Left ventricle myocardium inferior (tissue), 1 donor: ENCODE measurements around the gene SLC35A2. TPM values are rescaled to one million over a fixed set of nuclear protein-coding genes. Genes with fewer than 3 reads are reported as not detected.

Experiments used
- DNase-seq: peaks from one replicate; pipeline ENCODE4 v3.0.0-alpha.2; 2020
- H3K27ac ChIP-seq: fragments of 200-600 bp; replicated peaks from 2 replicates; pipeline ENCODE4 v1.8.0; 2021
- H3K27me3 ChIP-seq: fragments of 200-600 bp; 2 replicates; pipeline ENCODE4 v1.8.0; 2021; ENCODE audit warnings: low read depth
- H3K36me3 ChIP-seq: fragments of 200-600 bp; 2 replicates; pipeline ENCODE4 v1.8.0; 2021
- H3K4me1 ChIP-seq: fragments of 200-600 bp; 2 replicates; pipeline ENCODE4 v1.8.0; 2021
- H3K4me3 ChIP-seq: fragments of 200-600 bp; 2 replicates; pipeline ENCODE4 v1.8.0; 2021; ENCODE audit warnings: mild to moderate bottlenecking, moderate library complexity
- H3K9me3 ChIP-seq: fragments of 200-600 bp; replicated peaks from 2 replicates; pipeline ENCODE4 v1.8.0; 2021
- CTCF ChIP-seq: fragments of 200-600 bp; IDR thresholded peaks from 2 replicates; pipeline ENCODE4 v1.8.0; 2021; ENCODE audit warnings: antibody characterized with exemption, mild to moderate bottlenecking, borderline replicate concordance
- intact Hi-C: fragments of 100-400 bp; cut with micrococcal nuclease; formaldehyde crosslinking; loops from one replicate; pipeline ENCODE4 v1.11.0; 2022
- total RNA-seq: library from RNA; stranded (reverse); fragmentation: NEBNext Ultra II Directional; extraction: Animal tissue kit (Norgen Biotek cat#: 25700); gene quantifications from one replicate; pipeline ENCODE4 v1.2.1, GENCODE V29; 2021
- donor health status: DM: no; HTN: yes; CAD: no; lungs with severe emphysema.

SLC35A2 gene
- total RNA-seq, 1 donor from 2014 or later = 10.4 TPM

GRCh38 chrX:48909703-48910294 is 1.6 kb downstream of the SLC35A2 start:
- no peak for DNase-seq
- Histone ChIP-seq H3K9me3 (no peaks in the 10 kb centered on the region), H3K36me3 (peaks cover 10% of the 10 kb centered on the region), H3K4me3 (no peak overlapping the region), H3K27me3 (no peaks in the 10 kb centered on the region), H3K4me1 (peaks cover 20% of the 10 kb centered on the region), H3K27ac (no peak overlapping the region)
- intact Hi-C loops = no loop called here
- TF ChIP-seq CTCF = no peak

GRCh38 chrX:48908600-48908999 is 2.8 kb downstream of the SLC35A2 start:
- Histone ChIP-seq H3K4me1 (peaks cover 20% of the 10 kb centered on the region), H3K4me3 (no peak overlapping the region), H3K27ac (no peak overlapping the region), H3K36me3 (peaks cover 10% of the 10 kb centered on the region), H3K9me3 (no peaks in the 10 kb centered on the region), H3K27me3 (no peaks in the 10 kb centered on the region)
- TF ChIP-seq CTCF = no peak
- intact Hi-C loops = no loop called here
- no peak for DNase-seq

- H3K36me3 ChIP-seq = peaks cover 30% of the 10 kb centered on the region
- no peak overlapping the region for H3K4me3 ChIP-seq
- no peak for DNase-seq
- no peak for TF ChIP-seq CTCF
- intact Hi-C loops = no loop called here
- H3K4me1 ChIP-seq = peaks cover under 1% of the 10 kb centered on the region
- no peaks in the 10 kb centered on the region for H3K27me3 ChIP-seq
- no peaks in the 10 kb centered on the region for H3K9me3 ChIP-seq
- no peak overlapping the region for H3K27ac ChIP-seq
Measured at GRCh38 chrX:48905090-48905790, 6.2 kb downstream of the SLC35A2 start.

GRCh38 chrX:48904626-48905025 is 6.8 kb downstream of the SLC35A2 start:
- H3K9me3 ChIP-seq = no peaks in the 10 kb centered on the region
- intact Hi-C loops = no loop called here
- no peaks in the 10 kb centered on the region for H3K27me3 ChIP-seq
- H3K36me3 ChIP-seq = peaks cover 31% of the 10 kb centered on the region
- no peak for DNase-seq
- peaks cover under 1% of the 10 kb centered on the region for H3K4me1 ChIP-seq
- no peak for TF ChIP-seq CTCF
- H3K4me3 ChIP-seq = no peak overlapping the region
- no peak overlapping the region for H3K27ac ChIP-seq

- no peak for TF ChIP-seq CTCF
- Histone ChIP-seq H3K27me3 (no peaks in the 10 kb centered on the region), H3K36me3 (peaks cover 34% of the 10 kb centered on the region), H3K9me3 (no peaks in the 10 kb centered on the region), H3K27ac (no peak overlapping the region), H3K4me1 (peaks cover 5% of the 10 kb centered on the region), H3K4me3 (no peak overlapping the region)
- DNase-seq = no peak
- intact Hi-C loops = no loop called here
Measured at GRCh38 chrX:48904180-48904579, 7.3 kb downstream of the SLC35A2 start.
